HG03469 (cell line): ENCODE data around the gene PROCR.
"Not testable (repeated sequence)": the region's sequence is repeated elsewhere in the genome, so short reads cannot be mapped to it uniquely, and the experiment has no call there.

Experiments
- ATAC-seq: cut with Tn5 transposase; IDR thresholded peaks from one replicate; pipeline ENCODE4 v1.9.1; 2021; ENCODE audit warnings: mild to moderate bottlenecking, moderate library complexity, moderate number of reproducible peaks; ENCODE audit not compliant: unreplicated experiment

Gene PROCR

GRCh38 chr20:35164531-35164930 lies 7.3 kb upstream of the PROCR start:
- not testable (repeated sequence) for ATAC-seq

GRCh38 chr20:35165221-35166185 lies 6.4 kb upstream of the PROCR start:
- ATAC-seq = no peak

- ATAC-seq = no peak
Measured at GRCh38 chr20:35166242-35166830, 5.5 kb upstream of the PROCR start.

- no peak for ATAC-seq
Measured at GRCh38 chr20:35167787-35168186, 4.1 kb upstream of the PROCR start.

- not testable (repeated sequence) for ATAC-seq
Measured at GRCh38 chr20:35168701-35169409, 3.0 kb upstream of the PROCR start.

GRCh38 chr20:35171438-35171752 lies 477 bp upstream of the PROCR start:
- no peak for ATAC-seq

- no peak for ATAC-seq
Measured at GRCh38 chr20:35172434-35172806, 548 bp downstream of the PROCR start.

- no peak for ATAC-seq
Measured at GRCh38 chr20:35173576-35174192, 1.8 kb downstream of the PROCR start.

- ATAC-seq = no peak
Measured at GRCh38 chr20:35174458-35175216, 2.8 kb downstream of the PROCR start.

- no peak for ATAC-seq
Measured at GRCh38 chr20:35176132-35176531, 4.3 kb downstream of the PROCR start.

GRCh38 chr20:35179292-35180212 lies 7.7 kb downstream of the PROCR start:
- no peak for ATAC-seq

- no peak for ATAC-seq
Measured at GRCh38 chr20:35180266-35180665, 8.4 kb downstream of the PROCR start.

- no peak for ATAC-seq
Measured at GRCh38 chr20:35181731-35182130, 9.9 kb downstream of the PROCR start.

GRCh38 chr20:35186691-35187289 lies 14.9 kb downstream of the PROCR start:
- ATAC-seq = not testable (repeated sequence)

- no peak for ATAC-seq
Measured at GRCh38 chr20:35187584-35188190, 15.8 kb downstream of the PROCR start.

- not testable (repeated sequence) for ATAC-seq
Measured at GRCh38 chr20:35189223-35189622, 17.4 kb downstream of the PROCR start.

GRCh38 chr20:35190556-35190955 lies 18.7 kb downstream of the PROCR start:
- ATAC-seq = no peak

GRCh38 chr20:35191419-35192117 lies 19.7 kb downstream of the PROCR start:
- no peak for ATAC-seq
